HepG2 (cell line): ENCODE data around the gene ZNF526. TPM values are rescaled to one million over a fixed set of nuclear protein-coding genes. Genes with fewer than 3 reads are reported as not detected.

Experiments
- ETV5 ChIP-seq: IDR thresholded peaks from 2 replicates; pipeline ENCODE4 v1.6.1; 2018; ENCODE audit warnings: missing biosample characterization, missing genetic modification reagents, inconsistent platforms, borderline replicate concordance
- PATZ1 ChIP-seq: sonication (generic); formaldehyde crosslinking; IDR thresholded peaks from 2 replicates; pipeline ENCODE4 v1.4.0; 2020; ENCODE audit warnings: missing genetic modification reagents
- RORA ChIP-seq: sonication (generic); formaldehyde crosslinking; IDR thresholded peaks from 2 replicates; pipeline ENCODE4 v1.5.0; 2020; ENCODE audit warnings: mild to moderate bottlenecking, missing genetic modification reagents, moderate library complexity
- polyA plus RNA-seq, 8 experiments: library from polyadenylated mRNA; depleted of rRNA in 3 of 8; stranded (reverse) in 7 of 8; unstranded in 1 of 8; fragments of >200 nt; fragmentation: Illumina TruSeq in 4 of 8; extraction: Trizol in 4 of 8; gene quantifications; 2 replicates each; pipeline versions ENCODE4 v1.2.1 to v1.2.3, GENCODE V29; 2011 to 2016; ENCODE audit warnings: low read depth in 4 of 8, missing spikeins in 1 of 8, mixed read lengths in 1 of 8; ENCODE audit not compliant: insufficient read depth in 1 of 8
- total RNA-seq, 5 experiments: library from RNA; depleted of rRNA; stranded (reverse); fragments of >200 nt; fragmentation: Illumina TruSeq; extraction: Trizol; gene quantifications; 2 replicates each; pipeline ENCODE4 v1.2.3, GENCODE V29; 2016; ENCODE audit warnings: low read depth in 1 of 5
- TF ChIP-seq, protein P1 (sequence below): sonication (generic); formaldehyde crosslinking; IDR thresholded peaks from 2 replicates; pipeline ENCODE4 v1.4.0; 2020; ENCODE audit warnings: mild to moderate bottlenecking, missing genetic modification reagents

ZNF526 gene
- total and polyA plus RNA-seq, 2 of the 13 experiments (the other 11 are each of a cell fraction or from before 2014, with no cell fraction given), result 3.3 to 8.4 TPM

DNA sequence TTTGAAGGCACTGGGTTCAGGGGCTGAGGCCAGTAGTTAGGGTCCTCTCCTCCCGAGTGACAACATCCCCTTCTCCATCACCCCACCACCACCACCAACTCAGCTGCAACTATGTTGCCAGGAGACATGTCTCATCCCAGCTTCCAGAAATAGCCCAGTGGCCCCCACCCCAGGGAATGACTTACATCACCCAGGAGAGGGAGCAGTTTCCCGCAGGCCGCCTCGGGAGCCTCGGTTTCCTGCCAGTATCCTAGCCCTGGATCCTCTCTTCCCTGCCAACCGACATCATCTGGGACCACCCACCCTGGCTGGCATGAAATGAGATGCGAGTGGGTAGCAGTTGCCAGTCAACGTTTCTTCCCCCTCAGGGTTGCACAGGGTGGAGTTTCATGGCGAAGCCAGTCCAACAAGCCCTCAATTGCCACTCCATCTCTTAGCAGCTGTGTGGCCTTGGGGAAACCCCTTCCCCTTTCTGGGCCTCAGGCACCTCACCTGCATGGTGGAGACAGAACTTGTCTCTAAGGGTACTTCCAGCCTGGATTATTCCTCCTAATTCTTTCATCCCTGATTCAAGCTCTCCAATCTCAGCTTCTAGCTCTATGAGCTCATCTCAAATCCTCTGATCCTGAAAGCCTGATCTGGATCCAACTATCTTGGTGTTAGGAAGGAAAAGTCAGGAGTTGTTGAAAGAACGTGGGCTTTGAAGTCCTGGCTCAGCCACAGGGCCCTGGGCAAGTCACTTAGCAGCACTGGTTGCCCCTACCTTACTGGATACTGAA, 26.2 kb downstream of the ZNF526 start (continued):
- peak; percentile 94 for TF ChIP-seq PATZ1 (CRISPR knock-in tag)
- peak; percentile 10; the same call in 1 of the 2 replicates for TF ChIP-seq ETV5
- TF ChIP-seq RORA (CRISPR knock-in tag), result no peak
- TF ChIP-seq, protein P1, sequence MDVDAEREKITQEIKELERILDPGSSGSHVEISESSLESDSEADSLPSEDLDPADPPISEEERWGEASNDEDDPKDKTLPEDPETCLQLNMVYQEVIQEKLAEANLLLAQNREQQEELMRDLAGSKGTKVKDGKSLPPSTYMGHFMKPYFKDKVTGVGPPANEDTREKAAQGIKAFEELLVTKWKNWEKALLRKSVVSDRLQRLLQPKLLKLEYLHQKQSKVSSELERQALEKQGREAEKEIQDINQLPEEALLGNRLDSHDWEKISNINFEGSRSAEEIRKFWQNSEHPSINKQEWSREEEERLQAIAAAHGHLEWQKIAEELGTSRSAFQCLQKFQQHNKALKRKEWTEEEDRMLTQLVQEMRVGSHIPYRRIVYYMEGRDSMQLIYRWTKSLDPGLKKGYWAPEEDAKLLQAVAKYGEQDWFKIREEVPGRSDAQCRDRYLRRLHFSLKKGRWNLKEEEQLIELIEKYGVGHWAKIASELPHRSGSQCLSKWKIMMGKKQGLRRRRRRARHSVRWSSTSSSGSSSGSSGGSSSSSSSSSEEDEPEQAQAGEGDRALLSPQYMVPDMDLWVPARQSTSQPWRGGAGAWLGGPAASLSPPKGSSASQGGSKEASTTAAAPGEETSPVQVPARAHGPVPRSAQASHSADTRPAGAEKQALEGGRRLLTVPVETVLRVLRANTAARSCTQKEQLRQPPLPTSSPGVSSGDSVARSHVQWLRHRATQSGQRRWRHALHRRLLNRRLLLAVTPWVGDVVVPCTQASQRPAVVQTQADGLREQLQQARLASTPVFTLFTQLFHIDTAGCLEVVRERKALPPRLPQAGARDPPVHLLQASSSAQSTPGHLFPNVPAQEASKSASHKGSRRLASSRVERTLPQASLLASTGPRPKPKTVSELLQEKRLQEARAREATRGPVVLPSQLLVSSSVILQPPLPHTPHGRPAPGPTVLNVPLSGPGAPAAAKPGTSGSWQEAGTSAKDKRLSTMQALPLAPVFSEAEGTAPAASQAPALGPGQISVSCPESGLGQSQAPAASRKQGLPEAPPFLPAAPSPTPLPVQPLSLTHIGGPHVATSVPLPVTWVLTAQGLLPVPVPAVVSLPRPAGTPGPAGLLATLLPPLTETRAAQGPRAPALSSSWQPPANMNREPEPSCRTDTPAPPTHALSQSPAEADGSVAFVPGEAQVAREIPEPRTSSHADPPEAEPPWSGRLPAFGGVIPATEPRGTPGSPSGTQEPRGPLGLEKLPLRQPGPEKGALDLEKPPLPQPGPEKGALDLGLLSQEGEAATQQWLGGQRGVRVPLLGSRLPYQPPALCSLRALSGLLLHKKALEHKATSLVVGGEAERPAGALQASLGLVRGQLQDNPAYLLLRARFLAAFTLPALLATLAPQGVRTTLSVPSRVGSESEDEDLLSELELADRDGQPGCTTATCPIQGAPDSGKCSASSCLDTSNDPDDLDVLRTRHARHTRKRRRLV, result no peak
- TF ChIP-seq, all 625 proteins: peak for 61
